SK-N-SH (cell line): ENCODE data around the gene CHCHD6. TPM values are rescaled to one million over a fixed set of nuclear protein-coding genes. Genes with fewer than 3 reads are reported as not detected.

Source experiments
- CTCF ChIA-PET: fragments of 300-600, 350-600 bp; formaldehyde crosslinking; extraction: SDS; loops from one replicate; lab custom pipeline; 2021; lab: Yijun Ruan, JAX
- POLR2A ChIA-PET: fragments of 350-600 bp; sonication (Branson Sonifier 250); formaldehyde crosslinking; extraction: SDS; loops from one replicate; lab custom pipeline; 2020; ENCODE audit warnings: antibody characterized with exemption, inconsistent platforms; lab: Yijun Ruan, JAX
- DNase-seq: peaks from one replicate; pipeline ENCODE4 v3.0.0; 2012
- H2AFZ ChIP-seq: fragments of 200-600 bp; sonication (generic); 2 replicates; pipeline ENCODE4 v1.8.1; 2016; ENCODE audit warnings: antibody characterized with exemption, mild to moderate bottlenecking, low read depth
- H3F3A ChIP-seq: fragments of 200-600 bp; sonication (generic); replicated peaks from 2 replicates; pipeline ENCODE3; 2016; ENCODE audit warnings: antibody characterized with exemption, mild to moderate bottlenecking; ENCODE audit not compliant: insufficient read depth
- H3K27ac ChIP-seq, 2 experiments: fragments of 200-500 bp in 1 of 2; fragments of 200-600 bp in 1 of 2; sonication (Bioruptor generic) in 1 of 2; sonication (generic), shearing (Covaris generic) in 1 of 2; 2 replicates each; pipeline versions ENCODE4 v1.5.1 to v1.6.1; 2014 to 2016; ENCODE audit warnings: low read depth in 2 of 2, inconsistent platforms in 1 of 2, low read length in 1 of 2, mild to moderate bottlenecking in 1 of 2, mixed read lengths in 1 of 2
- H3K27me3 ChIP-seq: fragments of 200-600 bp; sonication (generic), shearing (Covaris generic); 2 replicates; pipeline ENCODE4 v1.6.1; 2016; ENCODE audit warnings: mixed run types; ENCODE audit not compliant: insufficient read depth
- H3K36me3 ChIP-seq, 2 experiments: fragments of 200-500 bp in 1 of 2; fragments of 200-600 bp in 1 of 2; sonication (Bioruptor generic) in 1 of 2; sonication (generic) in 1 of 2; replicated peaks in 1 of 2; 2 replicates each; pipeline versions ENCODE3 to v1.5.1; 2014 to 2016; ENCODE audit warnings: low read length in 1 of 2, mild to moderate bottlenecking in 1 of 2; ENCODE audit not compliant: insufficient read depth in 2 of 2, control insufficient read depth in 1 of 2
- H3K4me1 ChIP-seq, 2 experiments: fragments of 200-500 bp in 1 of 2; fragments of 200-600 bp in 1 of 2; sonication (Bioruptor generic) in 1 of 2; sonication (generic), shearing (Covaris generic) in 1 of 2; 2 replicates each; pipeline versions ENCODE4 v1.5.1 to v1.6.1; 2014 to 2016; ENCODE audit warnings: low read depth in 1 of 2, low read length in 1 of 2, mixed run types in 1 of 2; ENCODE audit not compliant: insufficient read depth in 2 of 2, control insufficient read depth in 1 of 2
- H3K4me2 ChIP-seq: fragments of 200-600 bp; sonication (generic), shearing (Covaris generic); 2 replicates; pipeline ENCODE4 v1.6.1; 2017; ENCODE audit warnings: mixed run types
- H3K4me3 ChIP-seq, 2 experiments: fragments of 200-500 bp in 1 of 2; fragments of 200-600 bp in 1 of 2; sonication (Bioruptor generic) in 1 of 2; sonication (generic), shearing (Covaris generic) in 1 of 2; 2 replicates each; pipeline versions ENCODE4 v1.5.1 to v1.8.1; 2014 to 2016; ENCODE audit warnings: low read depth in 2 of 2, inconsistent platforms in 1 of 2, low read length in 1 of 2, mild to moderate bottlenecking in 1 of 2, mixed read lengths in 1 of 2, moderate library complexity in 1 of 2
- H3K79me2 ChIP-seq: fragments of 200-600 bp; sonication (generic); 2 replicates; pipeline ENCODE4 v1.8.1; 2017; ENCODE audit warnings: mild to moderate bottlenecking; ENCODE audit not compliant: insufficient read depth
- H3K9ac ChIP-seq: fragments of 200-600 bp; sonication (generic); 2 replicates; pipeline ENCODE4 v1.6.1; 2017; ENCODE audit warnings: mixed run types
- H3K9me2 ChIP-seq: fragments of 200-600 bp; sonication (generic); 2 replicates; pipeline ENCODE4 v1.6.1; 2017; ENCODE audit warnings: mixed run types
- H3K9me3 ChIP-seq: fragments of 200-600 bp; sonication (generic); 2 replicates; pipeline ENCODE4 v1.6.1; 2017; ENCODE audit warnings: mixed run types, mild to moderate bottlenecking, moderate library complexity
- H4K20me1 ChIP-seq: fragments of 200-600 bp; sonication (generic); 2 replicates; pipeline ENCODE4 v1.6.1; 2017; ENCODE audit warnings: mild to moderate bottlenecking, mixed run types; ENCODE audit not compliant: insufficient read depth
- CHD2 ChIP-seq: fragments of 150-350 bp; IDR thresholded peaks from 2 replicates; pipeline ENCODE4 v1.6.1; 2018; ENCODE audit warnings: low read length; ENCODE audit not compliant: partially characterized antibody
- ELF1 ChIP-seq: IDR thresholded peaks from 2 replicates; pipeline ENCODE4 v1.4.0; 2012
- FOSL2 ChIP-seq: IDR thresholded peaks from 2 replicates; pipeline ENCODE4 v1.4.0; 2012; ENCODE audit warnings: low read depth, mild to moderate bottlenecking, moderate library complexity, borderline replicate concordance
- FOXJ3 ChIP-seq: sonication (generic); formaldehyde crosslinking; IDR thresholded peaks from 2 replicates; pipeline ENCODE4 v1.5.1; 2020; ENCODE audit warnings: mild to moderate bottlenecking, missing genetic modification reagents
- GABPA ChIP-seq: IDR thresholded peaks from 2 replicates; pipeline ENCODE4 v1.4.0; 2012; ENCODE audit warnings: low read depth, mild to moderate bottlenecking
- NFIC ChIP-seq: IDR thresholded peaks from 2 replicates; pipeline ENCODE4 v1.4.0; 2012; ENCODE audit warnings: borderline replicate concordance
- NRF1 ChIP-seq: IDR thresholded peaks from 2 replicates; pipeline ENCODE4 v1.6.1; 2012; ENCODE audit warnings: low read depth, mild to moderate bottlenecking, low read length
- POLR2AphosphoS5 ChIP-seq: IDR thresholded peaks from 2 replicates; pipeline ENCODE4 v1.6.1; 2012; ENCODE audit warnings: low read depth, low read length
- SMC3 ChIP-seq: IDR thresholded peaks from 2 replicates; pipeline ENCODE4 v1.6.1; 2012; ENCODE audit warnings: low read depth, low read length, improper control_type of control experiment
- TAF1 ChIP-seq: IDR thresholded peaks from 2 replicates; pipeline ENCODE4 v1.6.1; 2012; ENCODE audit warnings: low read depth, mild to moderate bottlenecking, low read length, moderate library complexity, borderline replicate concordance
- TCF12 ChIP-seq: IDR thresholded peaks from 2 replicates; pipeline ENCODE4 v1.4.0; 2012
- WGBS: methylation state at CpG from one replicate; pipeline ENCODE4 v1.1.6; 2017; ENCODE audit warnings: low lambda C conversion rate; 5-methylcytosine and 5-hydroxymethylcytosine counted together
- polyA plus RNA-seq, 3 experiments: library from polyadenylated mRNA; depleted of rRNA; stranded (reverse); fragments of >200 nt; gene quantifications; 2 replicates each; pipeline ENCODE4 v1.2.3, GENCODE V29; 2012
- TF ChIP-seq, protein P1 (sequence below): IDR thresholded peaks from 2 replicates; pipeline ENCODE4 v1.4.0; 2012; ENCODE audit warnings: low read depth, borderline replicate concordance
- TF ChIP-seq, protein P2 (sequence below): IDR thresholded peaks from 2 replicates; pipeline ENCODE4 v1.4.0; 2012; ENCODE audit warnings: low read depth, borderline replicate concordance
- TF ChIP-seq, protein P3 (sequence below): IDR thresholded peaks from 2 replicates; pipeline ENCODE4; 2012
- TF ChIP-seq, protein P4 (sequence below): IDR thresholded peaks from 2 replicates; pipeline ENCODE4 v1.6.1; 2012; ENCODE audit warnings: mild to moderate bottlenecking, low read depth, low read length, moderate library complexity

CHCHD6 gene
- polyA plus RNA-seq, 1 of the 3 experiments (the other 2 are of a cell fraction) = 42.5 TPM

DNA sequence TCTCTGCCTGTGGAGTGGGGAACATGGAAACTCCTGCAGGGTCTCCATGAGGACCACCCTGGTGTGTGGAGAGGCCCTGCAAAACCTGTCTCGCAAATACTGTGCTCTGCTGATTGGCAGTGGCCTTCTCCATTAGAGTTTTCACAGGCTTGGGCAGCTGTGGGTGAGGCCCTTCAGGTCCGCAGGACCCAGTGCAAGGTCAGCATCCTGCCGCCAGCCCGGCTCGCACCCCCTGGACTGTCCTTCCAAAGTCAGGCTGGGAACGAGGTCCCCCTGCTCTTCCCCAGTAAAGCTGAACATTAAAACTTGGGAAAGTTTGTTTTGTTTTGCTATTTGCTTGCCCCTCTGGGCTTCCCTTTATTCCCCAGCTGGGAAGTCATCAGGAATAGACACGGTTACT lies 193.9 kb downstream of the CHCHD6 start (continued):
- TF ChIP-seq CHD2 (no peak), POLR2AphosphoS5 (no peak), ELF1 (no peak)

DNA sequence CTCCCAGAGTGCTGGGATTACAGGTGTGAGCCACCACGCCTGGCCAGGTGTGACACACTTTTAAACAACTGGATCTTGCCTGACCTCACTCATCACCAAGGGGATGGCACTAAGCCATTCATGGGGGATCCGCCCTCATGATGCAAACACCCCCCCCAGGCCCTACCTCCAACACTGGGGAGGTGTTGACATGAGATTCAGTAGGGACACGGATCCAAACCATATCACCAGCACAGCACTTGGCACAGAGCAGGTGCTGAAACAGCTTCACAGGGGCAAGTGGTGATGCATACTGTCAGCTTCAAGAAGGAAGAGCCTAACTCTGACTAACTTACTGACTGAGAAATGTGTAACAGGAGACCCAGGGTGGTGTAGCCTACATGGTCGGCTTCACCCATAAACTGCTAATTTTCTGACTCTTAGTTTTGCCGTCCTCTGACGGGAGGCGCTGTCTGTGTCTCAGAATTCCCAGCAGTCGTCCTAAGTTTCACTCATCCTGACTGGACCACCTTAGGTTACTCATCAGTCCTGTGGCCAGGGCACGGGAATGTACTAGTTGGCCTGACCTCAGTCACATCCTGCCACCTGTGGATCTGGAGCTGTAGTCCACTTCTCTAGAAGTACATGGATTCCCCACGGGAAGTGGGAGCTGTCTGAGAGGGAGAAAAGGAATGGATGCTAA lies 197.0 kb downstream of the CHCHD6 start:
- no peak for DNase-seq
- Histone ChIP-seq H3K36me3 (no peaks in the 10 kb centered on the region), H2AFZ (no peak overlapping the region), H3K4me1 (peaks cover 0 to 5% of the 10 kb centered on the region in 2 experiments; a peak in 1 of 4 replicates), H3K4me2 (no peak overlapping the region), H3K4me3 (no peak overlapping the region), H3K9me3 (no peaks in the 10 kb centered on the region), H3F3A (no peaks in the 10 kb centered on the region), H3K27me3 (no peaks in the 10 kb centered on the region), H3K9me2 (no peaks in the 10 kb centered on the region), H3K27ac (no peak overlapping the region), H4K20me1 (no peaks in the 10 kb centered on the region), H3K9ac (no peak overlapping the region), H3K79me2 (no peaks in the 10 kb centered on the region)
- 93% methylated on average over 7 of the region's 10 CpGs for WGBS
- CTCF ChIA-PET = no interaction called here
- POLR2A ChIA-PET = no interaction called here
- no peak for TF ChIP-seq GABPA
- TF ChIP-seq NFIC = no peak
- TF ChIP-seq, protein P1, sequence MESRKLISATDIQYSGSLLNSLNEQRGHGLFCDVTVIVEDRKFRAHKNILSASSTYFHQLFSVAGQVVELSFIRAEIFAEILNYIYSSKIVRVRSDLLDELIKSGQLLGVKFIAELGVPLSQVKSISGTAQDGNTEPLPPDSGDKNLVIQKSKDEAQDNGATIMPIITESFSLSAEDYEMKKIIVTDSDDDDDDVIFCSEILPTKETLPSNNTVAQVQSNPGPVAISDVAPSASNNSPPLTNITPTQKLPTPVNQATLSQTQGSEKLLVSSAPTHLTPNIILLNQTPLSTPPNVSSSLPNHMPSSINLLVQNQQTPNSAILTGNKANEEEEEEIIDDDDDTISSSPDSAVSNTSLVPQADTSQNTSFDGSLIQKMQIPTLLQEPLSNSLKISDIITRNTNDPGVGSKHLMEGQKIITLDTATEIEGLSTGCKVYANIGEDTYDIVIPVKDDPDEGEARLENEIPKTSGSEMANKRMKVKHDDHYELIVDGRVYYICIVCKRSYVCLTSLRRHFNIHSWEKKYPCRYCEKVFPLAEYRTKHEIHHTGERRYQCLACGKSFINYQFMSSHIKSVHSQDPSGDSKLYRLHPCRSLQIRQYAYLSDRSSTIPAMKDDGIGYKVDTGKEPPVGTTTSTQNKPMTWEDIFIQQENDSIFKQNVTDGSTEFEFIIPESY = no peak
- TF ChIP-seq SMC3 = no peak
- TF ChIP-seq, protein P2, sequence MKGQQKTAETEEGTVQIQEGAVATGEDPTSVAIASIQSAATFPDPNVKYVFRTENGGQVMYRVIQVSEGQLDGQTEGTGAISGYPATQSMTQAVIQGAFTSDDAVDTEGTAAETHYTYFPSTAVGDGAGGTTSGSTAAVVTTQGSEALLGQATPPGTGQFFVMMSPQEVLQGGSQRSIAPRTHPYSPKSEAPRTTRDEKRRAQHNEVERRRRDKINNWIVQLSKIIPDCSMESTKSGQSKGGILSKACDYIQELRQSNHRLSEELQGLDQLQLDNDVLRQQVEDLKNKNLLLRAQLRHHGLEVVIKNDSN = no peak
- no peak for TF ChIP-seq TAF1
- TF ChIP-seq NRF1 = no peak
- TF ChIP-seq, protein P3, sequence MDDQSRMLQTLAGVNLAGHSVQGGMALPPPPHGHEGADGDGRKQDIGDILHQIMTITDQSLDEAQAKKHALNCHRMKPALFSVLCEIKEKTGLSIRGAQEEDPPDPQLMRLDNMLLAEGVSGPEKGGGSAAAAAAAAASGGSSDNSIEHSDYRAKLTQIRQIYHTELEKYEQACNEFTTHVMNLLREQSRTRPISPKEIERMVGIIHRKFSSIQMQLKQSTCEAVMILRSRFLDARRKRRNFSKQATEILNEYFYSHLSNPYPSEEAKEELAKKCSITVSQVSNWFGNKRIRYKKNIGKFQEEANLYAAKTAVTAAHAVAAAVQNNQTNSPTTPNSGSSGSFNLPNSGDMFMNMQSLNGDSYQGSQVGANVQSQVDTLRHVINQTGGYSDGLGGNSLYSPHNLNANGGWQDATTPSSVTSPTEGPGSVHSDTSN = no peak
- no peak for TF ChIP-seq TCF12
- no peak for TF ChIP-seq ELF1
- TF ChIP-seq, protein P4, sequence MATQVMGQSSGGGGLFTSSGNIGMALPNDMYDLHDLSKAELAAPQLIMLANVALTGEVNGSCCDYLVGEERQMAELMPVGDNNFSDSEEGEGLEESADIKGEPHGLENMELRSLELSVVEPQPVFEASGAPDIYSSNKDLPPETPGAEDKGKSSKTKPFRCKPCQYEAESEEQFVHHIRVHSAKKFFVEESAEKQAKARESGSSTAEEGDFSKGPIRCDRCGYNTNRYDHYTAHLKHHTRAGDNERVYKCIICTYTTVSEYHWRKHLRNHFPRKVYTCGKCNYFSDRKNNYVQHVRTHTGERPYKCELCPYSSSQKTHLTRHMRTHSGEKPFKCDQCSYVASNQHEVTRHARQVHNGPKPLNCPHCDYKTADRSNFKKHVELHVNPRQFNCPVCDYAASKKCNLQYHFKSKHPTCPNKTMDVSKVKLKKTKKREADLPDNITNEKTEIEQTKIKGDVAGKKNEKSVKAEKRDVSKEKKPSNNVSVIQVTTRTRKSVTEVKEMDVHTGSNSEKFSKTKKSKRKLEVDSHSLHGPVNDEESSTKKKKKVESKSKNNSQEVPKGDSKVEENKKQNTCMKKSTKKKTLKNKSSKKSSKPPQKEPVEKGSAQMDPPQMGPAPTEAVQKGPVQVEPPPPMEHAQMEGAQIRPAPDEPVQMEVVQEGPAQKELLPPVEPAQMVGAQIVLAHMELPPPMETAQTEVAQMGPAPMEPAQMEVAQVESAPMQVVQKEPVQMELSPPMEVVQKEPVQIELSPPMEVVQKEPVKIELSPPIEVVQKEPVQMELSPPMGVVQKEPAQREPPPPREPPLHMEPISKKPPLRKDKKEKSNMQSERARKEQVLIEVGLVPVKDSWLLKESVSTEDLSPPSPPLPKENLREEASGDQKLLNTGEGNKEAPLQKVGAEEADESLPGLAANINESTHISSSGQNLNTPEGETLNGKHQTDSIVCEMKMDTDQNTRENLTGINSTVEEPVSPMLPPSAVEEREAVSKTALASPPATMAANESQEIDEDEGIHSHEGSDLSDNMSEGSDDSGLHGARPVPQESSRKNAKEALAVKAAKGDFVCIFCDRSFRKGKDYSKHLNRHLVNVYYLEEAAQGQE = no peak
- no peak for TF ChIP-seq FOSL2
- TF ChIP-seq FOXJ3 (CRISPR knock-in tag) = no peak
